HepG2 (cell line): ENCODE measurements around the gene HLA-DOA. TPM values are rescaled to one million over a fixed set of nuclear protein-coding genes. Genes with fewer than 3 reads are reported as not detected.

ENCODE experiments used
- GZF1 ChIP-seq: sonication (generic); formaldehyde crosslinking; IDR thresholded peaks from 2 replicates; pipeline ENCODE4 v1.5.1; 2020; ENCODE audit warnings: mild to moderate bottlenecking, missing genetic modification reagents
- IRX3 ChIP-seq: sonication (generic); formaldehyde crosslinking; IDR thresholded peaks from 2 replicates; pipeline ENCODE4 v1.8.1; 2023; ENCODE audit warnings: mild to moderate bottlenecking, low read depth, missing genetic modification reagents, borderline replicate concordance
- MAFG ChIP-seq: sonication (generic); formaldehyde crosslinking; IDR thresholded peaks from 2 replicates; pipeline ENCODE4 v1.5.1; 2020; ENCODE audit warnings: mild to moderate bottlenecking, missing genetic modification reagents
- MBD4 ChIP-seq: IDR thresholded peaks from 2 replicates; pipeline ENCODE4 v1.6.1; 2012; ENCODE audit warnings: low read length, inconsistent platforms, borderline replicate concordance
- RFX3 ChIP-seq: IDR thresholded peaks from 2 replicates; pipeline ENCODE4 v1.6.1; 2016; ENCODE audit warnings: missing biosample characterization, missing genetic modification reagents
- SPEN ChIP-seq: sonication (generic); formaldehyde crosslinking; IDR thresholded peaks from 2 replicates; pipeline ENCODE4 v1.5.1; 2020; ENCODE audit warnings: low read depth, mild to moderate bottlenecking, missing genetic modification reagents
- ZNF224 ChIP-seq: sonication (generic); formaldehyde crosslinking; IDR thresholded peaks from 2 replicates; pipeline ENCODE4 v1.5.0; 2020; ENCODE audit warnings: mild to moderate bottlenecking, missing genetic modification reagents
- ZNF256 ChIP-seq: sonication (generic); formaldehyde crosslinking; conservative IDR thresholded peaks from 2 replicates; pipeline ENCODE4 v1.4.0; 2020; ENCODE audit warnings: missing genetic modification reagents
- polyA plus RNA-seq, 8 experiments: library from polyadenylated mRNA; depleted of rRNA in 3 of 8; stranded (reverse) in 7 of 8; unstranded in 1 of 8; fragments of >200 nt; fragmentation: Illumina TruSeq in 4 of 8; extraction: Trizol in 4 of 8; gene quantifications; 2 replicates each; pipeline versions ENCODE4 v1.2.1 to v1.2.3, GENCODE V29; 2011 to 2016; ENCODE audit warnings: low read depth in 4 of 8, missing spikeins in 1 of 8, mixed read lengths in 1 of 8; ENCODE audit not compliant: insufficient read depth in 1 of 8
- total RNA-seq, 5 experiments: library from RNA; depleted of rRNA; stranded (reverse); fragments of >200 nt; fragmentation: Illumina TruSeq; extraction: Trizol; gene quantifications; 2 replicates each; pipeline ENCODE4 v1.2.3, GENCODE V29; 2016; ENCODE audit warnings: low read depth in 1 of 5
- TF ChIP-seq, protein P1 (sequence below): sonication (generic); formaldehyde crosslinking; IDR thresholded peaks from 2 replicates; pipeline ENCODE4 v1.4.0; 2020; ENCODE audit warnings: mild to moderate bottlenecking, missing genetic modification reagents, borderline replicate concordance
- TF ChIP-seq, protein P2 (sequence below): sonication (generic); formaldehyde crosslinking; conservative IDR thresholded peaks from 2 replicates; pipeline ENCODE4 v1.4.0; 2020; ENCODE audit warnings: missing genetic modification reagents
- TF ChIP-seq, protein P3 (sequence below): sonication (generic); formaldehyde crosslinking; conservative IDR thresholded peaks from 2 replicates; pipeline ENCODE4 v1.4.0; 2020; ENCODE audit warnings: mild to moderate bottlenecking, missing genetic modification reagents, moderate library complexity
- TF ChIP-seq, protein P4 (sequence below): sonication (generic); formaldehyde crosslinking; IDR thresholded peaks from 2 replicates; pipeline ENCODE4 v1.5.1; 2020; ENCODE audit warnings: missing genetic modification reagents, mild to moderate bottlenecking, borderline replicate concordance
- TF ChIP-seq, protein P5 (sequence below): sonication (generic); formaldehyde crosslinking; IDR thresholded peaks from 2 replicates; pipeline ENCODE4 v1.4.0; 2020; ENCODE audit warnings: low read depth, mild to moderate bottlenecking, missing genetic modification reagents
- TF ChIP-seq, protein P6 (sequence below): sonication (generic); formaldehyde crosslinking; IDR thresholded peaks from 2 replicates; pipeline ENCODE4 v1.4.0; 2020; ENCODE audit warnings: missing genetic modification reagents

HLA-DOA gene
- total and polyA plus RNA-seq, 2 of the 13 experiments (the other 11 are each of a cell fraction or from before 2014, with no cell fraction given) = 0.03 to 0.09 TPM

DNA sequence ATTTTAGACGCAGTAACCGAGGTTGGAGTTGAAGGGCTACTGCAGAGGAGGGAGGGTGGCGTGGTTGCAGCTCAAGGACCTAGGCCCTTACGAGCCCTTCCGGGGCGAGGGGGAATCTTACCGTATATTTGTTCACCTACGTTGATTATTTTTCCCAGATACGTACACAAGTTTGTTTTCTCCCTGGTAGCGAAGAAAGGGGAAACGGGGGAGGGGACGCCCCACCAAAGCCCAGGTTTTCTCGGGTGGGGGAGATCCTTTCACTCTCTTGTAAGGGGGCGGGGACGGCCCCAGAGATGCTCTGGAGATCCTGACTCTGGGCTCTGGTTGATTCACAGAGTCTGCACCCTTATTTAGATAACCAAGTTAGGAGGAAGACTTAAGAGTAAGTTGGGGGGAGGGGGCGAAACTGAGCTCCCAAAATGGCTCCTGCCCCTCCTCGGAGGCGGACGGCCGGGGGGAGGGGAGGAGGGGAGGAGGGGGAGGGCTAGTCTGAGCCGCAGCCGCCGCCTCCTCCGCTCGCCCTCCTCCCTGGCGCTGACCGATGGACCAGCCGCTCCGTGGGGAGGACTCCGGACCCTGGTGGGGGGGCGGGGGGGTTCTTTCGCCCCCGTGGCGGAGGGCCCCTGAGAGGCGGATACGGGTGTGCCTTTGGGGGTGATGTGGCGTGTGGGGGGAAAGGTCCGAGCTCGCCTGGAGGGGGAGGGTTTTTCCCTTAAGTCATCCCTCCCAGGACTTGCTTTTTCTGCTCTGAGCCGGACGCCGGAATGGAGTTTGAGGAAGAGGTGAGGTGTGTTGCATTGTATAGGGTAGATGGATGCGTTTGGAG lies 38.8 kb downstream of the HLA-DOA start (continued):
- TF ChIP-seq, protein P1, sequence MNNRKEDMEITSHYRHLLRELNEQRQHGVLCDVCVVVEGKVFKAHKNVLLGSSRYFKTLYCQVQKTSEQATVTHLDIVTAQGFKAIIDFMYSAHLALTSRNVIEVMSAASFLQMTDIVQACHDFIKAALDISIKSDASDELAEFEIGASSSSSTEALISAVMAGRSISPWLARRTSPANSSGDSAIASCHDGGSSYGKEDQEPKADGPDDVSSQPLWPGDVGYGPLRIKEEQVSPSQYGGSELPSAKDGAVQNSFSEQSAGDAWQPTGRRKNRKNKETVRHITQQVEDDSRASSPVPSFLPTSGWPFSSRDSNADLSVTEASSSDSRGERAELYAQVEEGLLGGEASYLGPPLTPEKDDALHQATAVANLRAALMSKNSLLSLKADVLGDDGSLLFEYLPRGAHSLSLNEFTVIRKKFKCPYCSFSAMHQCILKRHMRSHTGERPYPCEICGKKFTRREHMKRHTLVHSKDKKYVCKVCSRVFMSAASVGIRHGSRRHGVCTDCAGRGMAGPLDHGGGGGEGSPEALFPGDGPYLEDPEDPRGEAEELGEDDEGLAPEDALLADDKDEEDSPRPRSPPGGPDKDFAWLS (CRISPR knock-in tag) = no peak; the same call in none of the 2 replicates
- TF ChIP-seq IRX3 = no peak
- TF ChIP-seq, protein P2, sequence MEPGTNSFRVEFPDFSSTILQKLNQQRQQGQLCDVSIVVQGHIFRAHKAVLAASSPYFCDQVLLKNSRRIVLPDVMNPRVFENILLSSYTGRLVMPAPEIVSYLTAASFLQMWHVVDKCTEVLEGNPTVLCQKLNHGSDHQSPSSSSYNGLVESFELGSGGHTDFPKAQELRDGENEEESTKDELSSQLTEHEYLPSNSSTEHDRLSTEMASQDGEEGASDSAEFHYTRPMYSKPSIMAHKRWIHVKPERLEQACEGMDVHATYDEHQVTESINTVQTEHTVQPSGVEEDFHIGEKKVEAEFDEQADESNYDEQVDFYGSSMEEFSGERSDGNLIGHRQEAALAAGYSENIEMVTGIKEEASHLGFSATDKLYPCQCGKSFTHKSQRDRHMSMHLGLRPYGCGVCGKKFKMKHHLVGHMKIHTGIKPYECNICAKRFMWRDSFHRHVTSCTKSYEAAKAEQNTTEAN (CRISPR knock-in tag) = no peak
- TF ChIP-seq, protein P3, sequence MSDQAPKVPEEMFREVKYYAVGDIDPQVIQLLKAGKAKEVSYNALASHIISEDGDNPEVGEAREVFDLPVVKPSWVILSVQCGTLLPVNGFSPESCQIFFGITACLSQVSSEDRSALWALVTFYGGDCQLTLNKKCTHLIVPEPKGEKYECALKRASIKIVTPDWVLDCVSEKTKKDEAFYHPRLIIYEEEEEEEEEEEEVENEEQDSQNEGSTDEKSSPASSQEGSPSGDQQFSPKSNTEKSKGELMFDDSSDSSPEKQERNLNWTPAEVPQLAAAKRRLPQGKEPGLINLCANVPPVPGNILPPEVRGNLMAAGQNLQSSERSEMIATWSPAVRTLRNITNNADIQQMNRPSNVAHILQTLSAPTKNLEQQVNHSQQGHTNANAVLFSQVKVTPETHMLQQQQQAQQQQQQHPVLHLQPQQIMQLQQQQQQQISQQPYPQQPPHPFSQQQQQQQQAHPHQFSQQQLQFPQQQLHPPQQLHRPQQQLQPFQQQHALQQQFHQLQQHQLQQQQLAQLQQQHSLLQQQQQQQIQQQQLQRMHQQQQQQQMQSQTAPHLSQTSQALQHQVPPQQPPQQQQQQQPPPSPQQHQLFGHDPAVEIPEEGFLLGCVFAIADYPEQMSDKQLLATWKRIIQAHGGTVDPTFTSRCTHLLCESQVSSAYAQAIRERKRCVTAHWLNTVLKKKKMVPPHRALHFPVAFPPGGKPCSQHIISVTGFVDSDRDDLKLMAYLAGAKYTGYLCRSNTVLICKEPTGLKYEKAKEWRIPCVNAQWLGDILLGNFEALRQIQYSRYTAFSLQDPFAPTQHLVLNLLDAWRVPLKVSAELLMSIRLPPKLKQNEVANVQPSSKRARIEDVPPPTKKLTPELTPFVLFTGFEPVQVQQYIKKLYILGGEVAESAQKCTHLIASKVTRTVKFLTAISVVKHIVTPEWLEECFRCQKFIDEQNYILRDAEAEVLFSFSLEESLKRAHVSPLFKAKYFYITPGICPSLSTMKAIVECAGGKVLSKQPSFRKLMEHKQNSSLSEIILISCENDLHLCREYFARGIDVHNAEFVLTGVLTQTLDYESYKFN = peak; percentile 65
- TF ChIP-seq, protein P4, sequence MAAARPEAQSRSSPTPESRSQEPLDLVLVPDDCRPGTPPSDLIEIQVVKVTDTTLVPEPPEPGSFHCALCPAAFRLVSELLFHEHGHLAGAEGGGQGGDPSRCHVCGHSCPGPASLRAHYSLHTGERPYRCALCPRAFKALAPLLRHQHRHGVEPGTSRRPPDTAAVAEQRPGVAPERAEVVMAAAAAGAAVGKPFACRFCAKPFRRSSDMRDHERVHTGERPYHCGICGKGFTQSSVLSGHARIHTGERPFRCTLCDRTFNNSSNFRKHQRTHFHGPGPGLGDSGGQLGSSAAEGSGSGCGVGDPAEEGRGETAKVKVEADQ (CRISPR knock-in tag) = no peak
- no peak for TF ChIP-seq GZF1 (CRISPR knock-in tag)
- TF ChIP-seq, protein P5, sequence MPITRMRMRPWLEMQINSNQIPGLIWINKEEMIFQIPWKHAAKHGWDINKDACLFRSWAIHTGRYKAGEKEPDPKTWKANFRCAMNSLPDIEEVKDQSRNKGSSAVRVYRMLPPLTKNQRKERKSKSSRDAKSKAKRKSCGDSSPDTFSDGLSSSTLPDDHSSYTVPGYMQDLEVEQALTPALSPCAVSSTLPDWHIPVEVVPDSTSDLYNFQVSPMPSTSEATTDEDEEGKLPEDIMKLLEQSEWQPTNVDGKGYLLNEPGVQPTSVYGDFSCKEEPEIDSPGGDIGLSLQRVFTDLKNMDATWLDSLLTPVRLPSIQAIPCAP = no peak
- no peak for TF ChIP-seq MAFG (CRISPR knock-in tag)
- TF ChIP-seq ZNF256 = no peak
- TF ChIP-seq, protein P6, sequence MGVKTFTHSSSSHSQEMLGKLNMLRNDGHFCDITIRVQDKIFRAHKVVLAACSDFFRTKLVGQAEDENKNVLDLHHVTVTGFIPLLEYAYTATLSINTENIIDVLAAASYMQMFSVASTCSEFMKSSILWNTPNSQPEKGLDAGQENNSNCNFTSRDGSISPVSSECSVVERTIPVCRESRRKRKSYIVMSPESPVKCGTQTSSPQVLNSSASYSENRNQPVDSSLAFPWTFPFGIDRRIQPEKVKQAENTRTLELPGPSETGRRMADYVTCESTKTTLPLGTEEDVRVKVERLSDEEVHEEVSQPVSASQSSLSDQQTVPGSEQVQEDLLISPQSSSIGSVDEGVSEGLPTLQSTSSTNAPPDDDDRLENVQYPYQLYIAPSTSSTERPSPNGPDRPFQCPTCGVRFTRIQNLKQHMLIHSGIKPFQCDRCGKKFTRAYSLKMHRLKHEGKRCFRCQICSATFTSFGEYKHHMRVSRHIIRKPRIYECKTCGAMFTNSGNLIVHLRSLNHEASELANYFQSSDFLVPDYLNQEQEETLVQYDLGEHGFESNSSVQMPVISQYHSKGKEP = no peak
- TF ChIP-seq ZNF224 (CRISPR knock-in tag) = no peak
- no peak for TF ChIP-seq SPEN (CRISPR knock-in tag)
- no peak for TF ChIP-seq MBD4
- no peak for TF ChIP-seq RFX3
